Stimulated activated naive CD4-positive, alpha-beta T cell treated with Interleukin-2 at 50 U/mL for 16 hours (primary cell): ENCODE results near the gene ACAD10.
"Not testable (repeated sequence)": the region's sequence is repeated elsewhere in the genome, so short reads cannot be mapped to it uniquely, and the experiment has no call there.

Experiments used
- DNase-seq: peaks from one replicate; lab custom pipeline; 2025; lab: John Stamatoyannopoulos, UW

Gene ACAD10

GRCh38 chr12:111685811-111686573, at the start of gene ACAD10, which contains the start of gene BRAP:
TSS of gene ACAD10 (plus strand) at chr12:111686053. CDS start at chr12:111692710, 6,657 bp downstream.
TSS of gene BRAP (minus strand) at chr12:111685956. CDS start at chr12:111685792, 164 bp downstream.
- DNase-seq = peak; percentile 90

- DNase-seq = no peak
Measured at GRCh38 chr12:111636209-111636945, 49.5 kb upstream of the ACAD10 start.

- DNase-seq = no peak
Measured at GRCh38 chr12:111638556-111638955, 47.3 kb upstream of the ACAD10 start.

GRCh38 chr12:111640506-111640905, 45.3 kb upstream of the ACAD10 start:
- DNase-seq = no peak

GRCh38 chr12:111642681-111643426, 43.0 kb upstream of the ACAD10 start:
- DNase-seq = no peak

GRCh38 chr12:111643427-111643826, 42.4 kb upstream of the ACAD10 start:
- DNase-seq = no peak

- DNase-seq = no peak
Measured at GRCh38 chr12:111645433-111645832, 40.4 kb upstream of the ACAD10 start.

- DNase-seq = no peak
Measured at GRCh38 chr12:111650912-111651311, 34.9 kb upstream of the ACAD10 start.

- DNase-seq = not testable (repeated sequence)
Measured at GRCh38 chr12:111652530-111652929, 33.3 kb upstream of the ACAD10 start.

- DNase-seq = no peak
Measured at GRCh38 chr12:111653596-111653995, 32.3 kb upstream of the ACAD10 start.

GRCh38 chr12:111655356-111655755, 30.5 kb upstream of the ACAD10 start:
- no peak for DNase-seq

GRCh38 chr12:111656016-111656415, 29.8 kb upstream of the ACAD10 start:
- DNase-seq = no peak

GRCh38 chr12:111664499-111664898, 21.4 kb upstream of the ACAD10 start:
- DNase-seq = no peak

- DNase-seq = no peak
Measured at GRCh38 chr12:111664961-111665865, 20.6 kb upstream of the ACAD10 start.

GRCh38 chr12:111672822-111673381, 13.0 kb upstream of the ACAD10 start:
- no peak for DNase-seq

GRCh38 chr12:111673503-111673902, 12.3 kb upstream of the ACAD10 start:
- DNase-seq = no peak

GRCh38 chr12:111677186-111677585, 8.7 kb upstream of the ACAD10 start:
- no peak for DNase-seq

GRCh38 chr12:111684485-111685198, 1.2 kb upstream of the ACAD10 start:
- not testable (repeated sequence) for DNase-seq

GRCh38 chr12:111685322-111685810, 487 bp upstream of the ACAD10 start:
- DNase-seq = no peak

GRCh38 chr12:111686574-111687105, 787 bp downstream of the ACAD10 start:
- DNase-seq = no peak
